ENCODE data around the gene ATP13A5.

ATP13A5 gene

GRCh38 chr3:193378706-193379105, at the start of gene ATP13A5:
Gene ATP13A5, minus strand, starts transcription at chr3:193378753. Its CDS starts 28 bp downstream, at chr3:193378725.
- no peaks in the 10 kb centered on the region for H3K36me3 Mint-ChIP-seq (ENCODE audit: low read depth)
- no peak for TF ChIP-seq CTCF (IDR thresholded peaks at IDR 0.05)
- no peak for DNase-seq
- no peak within 1 kb of the TSS for H3K27ac Mint-ChIP-seq
- H3K4me3 Mint-ChIP-seq, result no peak within 1 kb of the TSS
- peaks cover 9% of the 10 kb centered on the region for H3K27me3 Mint-ChIP-seq (ENCODE audit: low read depth, poor library complexity)
- no peaks in the 10 kb centered on the region for H3K4me1 Mint-ChIP-seq
- H3K9me3 Mint-ChIP-seq, result no peaks in the 10 kb centered on the region

DNA sequence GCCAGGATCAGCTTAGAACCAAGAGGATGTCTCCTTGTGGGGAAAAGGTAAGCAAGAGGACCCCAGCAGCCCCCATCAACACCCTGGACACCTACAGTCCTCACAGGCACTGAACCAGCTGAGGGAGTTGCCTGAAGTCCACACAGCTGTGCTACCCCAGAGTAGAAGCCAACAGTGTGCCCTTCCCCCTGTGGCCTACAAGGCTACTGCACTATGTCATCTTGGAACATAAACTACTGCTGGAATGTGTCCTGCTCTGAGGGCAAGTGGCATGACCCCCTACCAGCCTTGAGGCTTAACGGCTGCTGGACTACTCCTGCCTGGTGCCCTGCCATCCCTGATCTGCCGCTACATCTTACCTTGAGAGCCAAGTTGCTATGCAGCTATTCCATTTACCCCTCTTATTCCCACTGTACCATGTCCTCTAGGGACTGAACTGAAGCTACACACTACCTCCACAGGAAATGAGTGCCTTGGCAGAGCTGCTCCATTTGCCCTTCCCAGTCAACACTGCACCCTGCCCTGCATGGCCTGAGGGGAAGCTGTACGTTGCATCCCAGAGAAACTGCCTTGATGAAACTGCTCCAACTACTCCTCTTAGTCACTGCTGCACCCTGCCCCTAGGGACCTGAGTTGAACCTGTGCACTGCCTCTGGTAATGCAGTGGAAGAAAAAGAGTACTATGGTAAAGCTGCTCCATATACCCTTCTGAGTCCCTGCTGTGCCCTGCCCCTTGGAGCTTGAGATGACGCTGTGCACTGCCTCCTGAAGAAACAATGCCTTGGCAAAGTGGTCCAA, 40.2 kb upstream of the ATP13A5 start:
- Mint-ChIP-seq H3K4me1 (no peaks in the 10 kb centered on the region), H3K36me3 (ENCODE audit: low read depth) (no peaks in the 10 kb centered on the region), H3K9me3 (peaks cover 67% of the 10 kb centered on the region), H3K4me3 (no peak overlapping the region), H3K27ac (no peak overlapping the region), H3K27me3 (ENCODE audit: low read depth, poor library complexity) (no peaks in the 10 kb centered on the region)
- no peak for DNase-seq
- no peak for TF ChIP-seq CTCF (IDR thresholded peaks at IDR 0.05)

DNA sequence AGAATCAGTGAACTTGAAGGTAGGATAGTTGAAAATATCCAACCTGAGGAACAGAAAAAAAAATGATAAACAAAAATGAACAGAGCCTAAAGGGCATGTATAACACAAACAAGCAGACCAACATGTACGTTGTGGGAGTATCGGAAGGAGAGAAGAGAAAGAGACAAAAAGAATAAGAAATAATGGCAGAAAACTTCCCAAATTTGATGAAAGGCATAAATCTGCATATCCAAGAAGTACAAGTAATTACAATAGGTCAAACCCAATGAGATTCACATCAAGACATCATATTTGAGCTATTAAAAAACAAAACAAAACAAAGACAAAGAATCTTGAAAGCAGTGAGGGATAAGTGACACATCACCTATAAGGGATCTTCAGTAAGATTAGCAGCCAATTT, 38.1 kb upstream of the ATP13A5 start:
- Mint-ChIP-seq H3K27ac (no peak overlapping the region), H3K4me3 (no peak overlapping the region), H3K4me1 (no peaks in the 10 kb centered on the region), H3K27me3 (ENCODE audit: low read depth, poor library complexity) (no peaks in the 10 kb centered on the region), H3K9me3 (peaks cover 74% of the 10 kb centered on the region), H3K36me3 (ENCODE audit: low read depth) (no peaks in the 10 kb centered on the region)
- no peak for TF ChIP-seq CTCF (IDR thresholded peaks at IDR 0.05)
- DNase-seq, result no peak

DNA sequence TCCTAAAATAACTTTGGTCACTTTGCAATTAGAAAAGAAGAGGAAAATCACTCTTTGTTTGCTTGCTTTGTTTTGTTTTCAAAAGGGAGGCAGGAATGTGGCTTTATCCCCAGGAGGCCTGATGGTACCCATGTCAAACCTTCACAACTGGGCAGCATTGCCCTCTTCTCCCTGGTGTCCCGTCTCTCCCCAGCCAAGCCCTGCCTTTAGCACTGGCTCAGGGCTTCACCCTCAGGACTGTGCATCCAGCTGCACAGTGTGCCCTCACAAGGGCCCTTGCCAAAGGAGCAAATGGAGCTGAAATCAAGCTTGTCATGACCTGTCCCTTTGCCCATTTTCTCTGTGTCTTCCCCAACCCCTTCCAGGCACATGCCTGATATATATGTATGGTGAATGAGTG, 29.1 kb upstream of the ATP13A5 start:
- Mint-ChIP-seq H3K27ac (no peak overlapping the region), H3K9me3 (peaks cover 6% of the 10 kb centered on the region), H3K4me1 (peaks cover 5% of the 10 kb centered on the region), H3K27me3 (ENCODE audit: low read depth, poor library complexity) (peaks cover 4% of the 10 kb centered on the region), H3K36me3 (ENCODE audit: low read depth) (no peaks in the 10 kb centered on the region), H3K4me3 (no peak overlapping the region)
- TF ChIP-seq CTCF (IDR thresholded peaks at IDR 0.05), result no peak
- no peak for DNase-seq

DNA sequence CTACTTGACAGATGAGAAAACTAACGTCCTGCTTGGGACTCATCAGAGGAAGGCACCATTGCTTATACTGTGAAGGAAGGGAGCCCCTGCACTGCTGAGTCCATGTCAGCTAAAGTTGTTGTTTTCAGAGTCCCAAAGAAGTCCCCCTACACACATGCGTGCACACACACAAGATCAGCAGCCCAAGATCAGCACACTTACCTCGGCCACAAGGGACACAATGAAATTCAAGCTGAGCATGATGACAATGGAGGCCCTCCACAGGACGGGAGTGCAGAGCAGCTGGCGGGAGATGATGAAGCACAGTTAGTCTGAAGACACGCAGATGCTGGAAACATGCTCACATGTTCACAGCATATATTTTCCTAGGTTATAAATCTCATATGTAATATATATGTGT, 28.6 kb upstream of the ATP13A5 start:
- Mint-ChIP-seq H3K9me3 (peaks cover 2% of the 10 kb centered on the region), H3K4me3 (no peak overlapping the region), H3K36me3 (ENCODE audit: low read depth) (no peaks in the 10 kb centered on the region), H3K4me1 (peaks cover 5% of the 10 kb centered on the region), H3K27me3 (ENCODE audit: low read depth, poor library complexity) (peaks cover 4% of the 10 kb centered on the region), H3K27ac (no peak overlapping the region)
- TF ChIP-seq CTCF (IDR thresholded peaks at IDR 0.05), result no peak
- no peak for DNase-seq

GRCh38 chr3:193403307-193403706, 24.8 kb upstream of the ATP13A5 start:
- Mint-ChIP-seq H3K4me1 (peaks cover 5% of the 10 kb centered on the region), H3K9me3 (no peaks in the 10 kb centered on the region), H3K4me3 (no peak overlapping the region), H3K27ac (no peak overlapping the region), H3K36me3 (ENCODE audit: low read depth) (no peaks in the 10 kb centered on the region), H3K27me3 (ENCODE audit: low read depth, poor library complexity) (peaks cover 4% of the 10 kb centered on the region)
- TF ChIP-seq CTCF (IDR thresholded peaks at IDR 0.05), result no peak
- DNase-seq, result no peak
